HEK293 (cell line): ENCODE data around the gene AEBP1.

Experiments used
- CTCF ChIA-PET: fragments of 350-600 bp; formaldehyde crosslinking; extraction: SDS; loops from one replicate; lab custom pipeline; 2021; ENCODE audit warnings: antibody characterized with exemption; lab: Yijun Ruan, JAX
- POLR2A ChIA-PET: fragments of 300-600 bp; formaldehyde crosslinking; extraction: SDS; loops from one replicate; lab custom pipeline; 2020; ENCODE audit warnings: antibody characterized with exemption, inconsistent platforms; lab: Yijun Ruan, JAX
- H3K27ac ChIP-seq: fragments of 200-500 bp; sonication (Bioruptor generic); 2 replicates; pipeline ENCODE4 v1.5.1; 2014; ENCODE audit warnings: low read depth, low read length, control low read depth, inconsistent platforms; ENCODE audit errors: extremely low read depth
- H3K36me3 ChIP-seq, 2 experiments: fragments of 200-500 bp in 1 of 2; sonication (Bioruptor generic) in 1 of 2; 1 replicate in 1 of 2; 2 replicates in 1 of 2; pipeline ENCODE4 v1.5.1; 2014 to 2017; ENCODE audit warnings: inconsistent platforms in 2 of 2, low read length in 2 of 2; ENCODE audit not compliant: control insufficient read depth in 2 of 2, insufficient read depth in 1 of 2
- H3K4me1 ChIP-seq: fragments of 200-500 bp; sonication (Bioruptor generic); 2 replicates; pipeline ENCODE4 v1.5.1; 2014; ENCODE audit warnings: mild to moderate bottlenecking, low read length, inconsistent platforms; ENCODE audit not compliant: control insufficient read depth, insufficient read depth
- H3K4me3 ChIP-seq: 2 replicates; pipeline ENCODE4 v1.5.1; 2011; ENCODE audit warnings: low read depth, mild to moderate bottlenecking, control low read depth, low read length, moderate library complexity
- H3K9me3 ChIP-seq: fragments of 200-500 bp; sonication (Bioruptor generic); 2 replicates; pipeline ENCODE4 v1.5.1; 2014; ENCODE audit warnings: low read depth, low read length, inconsistent platforms; ENCODE audit not compliant: control insufficient read depth, insufficient read depth
- CTCF ChIP-seq: fragments of 450-650 bp; formaldehyde crosslinking; IDR thresholded peaks from 2 replicates; pipeline ENCODE4 v1.5.1; 2016; ENCODE audit warnings: missing biosample characterization, missing genetic modification characterization
- ELK4 ChIP-seq: IDR thresholded peaks from 2 replicates; pipeline ENCODE4 v1.6.1; 2011; ENCODE audit warnings: mild to moderate bottlenecking, low read depth, low read length, borderline replicate concordance
- GLI4 ChIP-seq: fragments of 450-650 bp; formaldehyde crosslinking; IDR thresholded peaks from 2 replicates; pipeline ENCODE4 v1.5.1; 2016; ENCODE audit warnings: missing biosample characterization, missing genetic modification characterization
- HIC1 ChIP-seq: fragments of 450-650 bp; formaldehyde crosslinking; IDR thresholded peaks from 2 replicates; pipeline ENCODE4 v1.5.1; 2016; ENCODE audit warnings: missing biosample characterization, missing genetic modification characterization
- HOXD13 ChIP-seq: sonication (generic); formaldehyde crosslinking; IDR thresholded peaks from 2 replicates; pipeline ENCODE4 v1.8.0; 2022; ENCODE audit warnings: missing genetic modification reagents, borderline replicate concordance
- KLF9 ChIP-seq: fragments of 450-650 bp; formaldehyde crosslinking; IDR thresholded peaks from 2 replicates; pipeline ENCODE4 v1.5.1; 2016; ENCODE audit warnings: missing biosample characterization, missing genetic modification characterization, low read depth
- PRDM4 ChIP-seq: fragments of 450-650 bp; formaldehyde crosslinking; IDR thresholded peaks from 2 replicates; pipeline ENCODE4 v1.5.1; 2017; ENCODE audit warnings: missing biosample characterization, missing genetic modification characterization
- REST ChIP-seq: fragments of 450-650 bp; formaldehyde crosslinking; IDR thresholded peaks from 2 replicates; pipeline ENCODE4 v1.5.1; 2016; ENCODE audit warnings: missing biosample characterization, missing genetic modification characterization
- ZEB2 ChIP-seq: fragments of 450-650 bp; formaldehyde crosslinking; IDR thresholded peaks from 2 replicates; pipeline ENCODE4 v1.5.1; 2016; ENCODE audit warnings: missing biosample characterization, missing genetic modification characterization
- ZNF18 ChIP-seq: fragments of 450-650 bp; formaldehyde crosslinking; IDR thresholded peaks from 2 replicates; pipeline ENCODE4 v1.5.1; 2016; ENCODE audit warnings: missing biosample characterization, missing genetic modification characterization
- ZNF214 ChIP-seq: fragments of 450-650 bp; formaldehyde crosslinking; IDR thresholded peaks from 2 replicates; pipeline ENCODE4 v1.5.1; 2017; ENCODE audit warnings: missing biosample characterization, mild to moderate bottlenecking, missing genetic modification characterization, borderline replicate concordance
- ZNF280D ChIP-seq: fragments of 450-650 bp; formaldehyde crosslinking; IDR thresholded peaks from 2 replicates; pipeline ENCODE4 v1.5.1; 2016; ENCODE audit warnings: missing biosample characterization, missing genetic modification characterization
- ZNF341 ChIP-seq: fragments of 450-650 bp; formaldehyde crosslinking; IDR thresholded peaks from 2 replicates; pipeline ENCODE4; 2016; ENCODE audit warnings: low read depth, missing biosample characterization, missing genetic modification characterization
- ZNF350 ChIP-seq: fragments of 450-650 bp; formaldehyde crosslinking; IDR thresholded peaks from 2 replicates; pipeline ENCODE4 v1.5.0; 2017; ENCODE audit warnings: missing biosample characterization, mild to moderate bottlenecking, missing genetic modification characterization
- ZNF404 ChIP-seq: fragments of 450-650 bp; formaldehyde crosslinking; IDR thresholded peaks from 2 replicates; pipeline ENCODE4 v1.5.1; 2017; ENCODE audit warnings: missing biosample characterization, missing genetic modification characterization
- ZNF473 ChIP-seq: fragments of 450-650 bp; formaldehyde crosslinking; IDR thresholded peaks from 2 replicates; pipeline ENCODE4 v1.5.1; 2017; ENCODE audit warnings: missing biosample characterization, missing genetic modification characterization
- ZNF501 ChIP-seq: fragments of 450-650 bp; formaldehyde crosslinking; IDR thresholded peaks from 2 replicates; pipeline ENCODE4 v1.5.1; 2016; ENCODE audit warnings: missing biosample characterization, missing genetic modification characterization
- ZNF785 ChIP-seq: fragments of 450-650 bp; formaldehyde crosslinking; IDR thresholded peaks from 2 replicates; pipeline ENCODE4 v1.5.1; 2016; ENCODE audit warnings: missing biosample characterization, missing genetic modification characterization
- ZSCAN23 ChIP-seq: fragments of 450-650 bp; formaldehyde crosslinking; IDR thresholded peaks from 2 replicates; pipeline ENCODE4 v1.5.1; 2016; ENCODE audit warnings: missing biosample characterization, missing genetic modification characterization

AEBP1 gene

GRCh38 chr7:44161371-44161770, 57.2 kb downstream of the AEBP1 start (continued):
- no peak for TF ChIP-seq REST (tag by site-specific recombination)
- no peak for TF ChIP-seq PRDM4 (tag by site-specific recombination)
- TF ChIP-seq ZNF214, result no peak

GRCh38 chr7:44162179-44162578, 58.0 kb downstream of the AEBP1 start:
- Histone ChIP-seq H3K36me3 (no peaks in the 10 kb centered on the region), H3K4me1 (no peaks in the 10 kb centered on the region), H3K27ac (no peak overlapping the region), H3K9me3 (no peaks in the 10 kb centered on the region), H3K4me3 (no peak overlapping the region)
- CTCF ChIA-PET, result no interaction called here
- TF ChIP-seq ZNF785 (tag by site-specific recombination), result no peak
- no peak for TF ChIP-seq ZNF350 (tag by site-specific recombination)
- TF ChIP-seq ZNF404 (tag by site-specific recombination), result no peak
- no peak for TF ChIP-seq ZSCAN23 (tag by site-specific recombination)
- no peak for TF ChIP-seq ZEB2 (tag by site-specific recombination)
- no peak for TF ChIP-seq ZNF473
- TF ChIP-seq HOXD13 (CRISPR knock-in tag), result no peak
- TF ChIP-seq ZNF18, result no peak
- no peak for TF ChIP-seq KLF9 (tag by site-specific recombination)
- no peak for TF ChIP-seq HIC1 (tag by site-specific recombination)
- TF ChIP-seq GLI4 (tag by site-specific recombination), result no peak
- no peak for TF ChIP-seq ZNF501 (tag by site-specific recombination)
- TF ChIP-seq ZNF280D (tag by site-specific recombination), result no peak
- no peak for TF ChIP-seq ZNF341
- no peak for TF ChIP-seq ELK4
- no peak for TF ChIP-seq CTCF (tag by site-specific recombination)
- POLR2A ChIA-PET, result no interaction called here
